ENCODE measurements around the gene FRMPD4. TPM values are rescaled to one million over a fixed set of nuclear protein-coding genes. Genes with fewer than 3 reads are reported as not detected.

Gene FRMPD4
- total RNA-seq, 3 donors from 2014 or later, result 0.06 to 3.4 (median 0.34) TPM

DNA sequence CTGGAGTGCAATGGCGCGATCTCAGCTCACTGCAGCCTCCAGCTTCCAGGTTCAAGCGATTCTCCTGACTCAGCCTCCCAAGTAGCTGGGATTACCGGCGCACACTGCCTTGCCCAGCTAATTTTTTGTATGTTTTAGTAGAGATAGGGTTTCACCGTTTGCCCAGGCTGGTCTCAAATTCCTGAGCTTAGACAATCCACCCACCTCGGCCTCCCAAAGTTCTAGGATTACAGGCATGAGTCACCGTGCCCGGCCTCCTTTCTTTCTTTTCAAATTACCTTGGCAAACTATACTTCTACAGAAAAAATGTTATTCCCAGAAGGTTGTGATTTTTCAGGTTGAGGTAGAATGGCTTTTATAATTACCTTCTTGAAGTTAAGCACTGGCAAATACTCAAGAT lies 331.0 kb downstream of the FRMPD4 start:
- Histone ChIP-seq H3K4me3 (no peak overlapping the region), H3K9me3 (no peaks in the 10 kb centered on the region), H3K36me3 (ENCODE audit: low read depth) (no peaks in the 10 kb centered on the region), H3K4me1 (ENCODE audit: low read depth) (no peaks in the 10 kb centered on the region)
- no peak for DNase-seq
- intact Hi-C loops (cut with DNase I, micrococcal nuclease), result no loop called here
- no peak for ATAC-seq
- TF ChIP-seq, protein P1, sequence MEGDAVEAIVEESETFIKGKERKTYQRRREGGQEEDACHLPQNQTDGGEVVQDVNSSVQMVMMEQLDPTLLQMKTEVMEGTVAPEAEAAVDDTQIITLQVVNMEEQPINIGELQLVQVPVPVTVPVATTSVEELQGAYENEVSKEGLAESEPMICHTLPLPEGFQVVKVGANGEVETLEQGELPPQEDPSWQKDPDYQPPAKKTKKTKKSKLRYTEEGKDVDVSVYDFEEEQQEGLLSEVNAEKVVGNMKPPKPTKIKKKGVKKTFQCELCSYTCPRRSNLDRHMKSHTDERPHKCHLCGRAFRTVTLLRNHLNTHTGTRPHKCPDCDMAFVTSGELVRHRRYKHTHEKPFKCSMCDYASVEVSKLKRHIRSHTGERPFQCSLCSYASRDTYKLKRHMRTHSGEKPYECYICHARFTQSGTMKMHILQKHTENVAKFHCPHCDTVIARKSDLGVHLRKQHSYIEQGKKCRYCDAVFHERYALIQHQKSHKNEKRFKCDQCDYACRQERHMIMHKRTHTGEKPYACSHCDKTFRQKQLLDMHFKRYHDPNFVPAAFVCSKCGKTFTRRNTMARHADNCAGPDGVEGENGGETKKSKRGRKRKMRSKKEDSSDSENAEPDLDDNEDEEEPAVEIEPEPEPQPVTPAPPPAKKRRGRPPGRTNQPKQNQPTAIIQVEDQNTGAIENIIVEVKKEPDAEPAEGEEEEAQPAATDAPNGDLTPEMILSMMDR (IDR thresholded peaks at IDR 0.05), result no peak

DNA sequence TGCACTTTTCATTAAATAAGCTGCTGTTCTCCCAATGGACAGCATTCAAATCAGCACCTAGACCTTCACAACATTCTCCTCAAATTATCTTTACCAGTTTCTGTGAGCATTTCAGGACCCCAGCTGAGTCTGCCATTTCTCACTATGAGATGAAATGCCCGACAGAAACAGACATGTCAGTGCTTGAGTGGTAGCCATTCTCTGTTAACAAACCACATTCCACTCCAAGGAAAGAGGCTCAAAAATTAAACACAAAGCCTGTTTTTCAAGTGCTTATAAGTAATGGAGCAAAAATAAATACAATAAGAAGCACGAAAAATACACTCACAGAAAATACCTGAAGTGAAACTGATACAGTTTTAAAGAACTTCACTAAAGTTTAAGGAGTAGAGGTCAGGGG lies 332.8 kb downstream of the FRMPD4 start:
- ATAC-seq, result no peak
- no peaks in the 10 kb centered on the region for H3K4me1 ChIP-seq (ENCODE audit: low read depth)
- TF ChIP-seq, protein P1 (IDR thresholded peaks at IDR 0.05), result no peak
- H3K9me3 ChIP-seq, result no peaks in the 10 kb centered on the region
- intact Hi-C loops (cut with DNase I, micrococcal nuclease), result no loop called here
- no peak overlapping the region for H3K4me3 ChIP-seq
- no peaks in the 10 kb centered on the region for H3K36me3 ChIP-seq (ENCODE audit: low read depth)
- DNase-seq, result no peak

DNA sequence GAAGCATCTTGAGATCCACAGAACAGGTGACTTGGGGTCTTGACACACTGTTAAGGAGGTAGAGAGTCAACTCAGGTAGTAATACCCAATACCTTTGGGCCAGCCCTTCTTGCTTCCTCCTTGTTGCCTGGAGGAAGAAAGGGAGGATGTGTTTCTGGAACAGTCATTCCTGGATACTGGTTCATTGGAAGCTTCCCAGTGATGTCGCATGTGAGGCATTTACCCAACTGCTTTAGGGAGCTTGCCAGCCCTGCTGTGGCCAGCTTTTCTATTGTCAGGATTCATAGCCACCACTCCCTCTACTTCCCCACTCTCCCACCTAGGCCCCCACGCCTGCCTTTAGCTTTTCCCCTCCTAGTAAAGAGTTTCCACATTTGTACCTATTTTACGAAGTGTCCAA lies 342.7 kb downstream of the FRMPD4 start:
- TF ChIP-seq, protein P1 (IDR thresholded peaks at IDR 0.05), result no peak
- ATAC-seq, result no peak
- intact Hi-C loops (cut with DNase I, micrococcal nuclease), result no loop called here
- Histone ChIP-seq H3K36me3 (ENCODE audit: low read depth) (no peaks in the 10 kb centered on the region), H3K4me3 (no peak overlapping the region), H3K4me1 (ENCODE audit: low read depth) (no peaks in the 10 kb centered on the region), H3K9me3 (no peaks in the 10 kb centered on the region)
- DNase-seq, result no peak

DNA sequence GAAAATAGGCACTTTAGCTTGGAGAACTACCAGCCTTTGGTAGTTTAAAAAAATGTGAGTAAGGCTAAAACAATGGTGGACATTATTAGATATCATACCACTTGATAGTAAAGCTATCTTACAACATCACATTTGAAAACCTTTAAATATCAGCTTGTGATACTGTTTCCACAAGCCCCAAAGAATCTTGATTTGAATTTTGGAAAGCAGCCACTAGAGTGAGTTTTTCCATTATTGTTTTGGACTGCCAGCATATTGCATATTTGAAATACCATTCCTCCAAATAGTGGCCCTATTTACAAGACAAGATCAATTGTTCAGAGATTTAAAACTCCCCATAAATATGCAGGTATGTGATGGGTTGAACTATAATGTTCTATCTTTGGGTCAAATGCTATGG lies 349.9 kb downstream of the FRMPD4 start:
- TF ChIP-seq, protein P1 (IDR thresholded peaks at IDR 0.05), result no peak
- Histone ChIP-seq H3K4me1 (ENCODE audit: low read depth) (no peaks in the 10 kb centered on the region), H3K9me3 (no peaks in the 10 kb centered on the region), H3K36me3 (ENCODE audit: low read depth) (no peaks in the 10 kb centered on the region), H3K4me3 (no peak overlapping the region)
- ATAC-seq (no peak), DNase-seq (no peak)
- intact Hi-C loops (cut with DNase I, micrococcal nuclease), result no loop called here

DNA sequence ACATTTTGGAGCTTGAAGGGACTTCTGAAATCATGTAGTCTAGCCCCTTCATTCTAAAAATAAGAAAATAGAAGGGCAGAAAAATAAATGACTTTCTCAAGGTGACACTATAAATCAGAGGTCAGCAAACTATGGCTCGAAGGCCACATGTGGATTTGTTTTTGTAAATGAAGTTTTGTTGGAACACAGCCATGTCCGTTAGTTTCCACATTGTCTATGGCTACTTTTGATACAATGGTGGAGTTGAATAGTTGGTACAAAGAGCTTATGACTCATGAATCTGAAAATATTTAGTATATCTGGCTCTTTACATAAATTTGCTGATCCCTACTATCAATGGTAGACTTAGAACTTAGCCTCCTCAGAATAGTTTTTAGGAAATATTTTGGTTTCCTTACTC lies 350.5 kb downstream of the FRMPD4 start:
- Histone ChIP-seq H3K9me3 (no peaks in the 10 kb centered on the region), H3K4me3 (no peak overlapping the region), H3K36me3 (ENCODE audit: low read depth) (no peaks in the 10 kb centered on the region), H3K4me1 (ENCODE audit: low read depth) (no peaks in the 10 kb centered on the region)
- TF ChIP-seq, protein P1 (IDR thresholded peaks at IDR 0.05), result no peak
- DNase-seq (no peak), ATAC-seq (no peak)
- intact Hi-C loops (cut with DNase I, micrococcal nuclease), result no loop called here

DNA sequence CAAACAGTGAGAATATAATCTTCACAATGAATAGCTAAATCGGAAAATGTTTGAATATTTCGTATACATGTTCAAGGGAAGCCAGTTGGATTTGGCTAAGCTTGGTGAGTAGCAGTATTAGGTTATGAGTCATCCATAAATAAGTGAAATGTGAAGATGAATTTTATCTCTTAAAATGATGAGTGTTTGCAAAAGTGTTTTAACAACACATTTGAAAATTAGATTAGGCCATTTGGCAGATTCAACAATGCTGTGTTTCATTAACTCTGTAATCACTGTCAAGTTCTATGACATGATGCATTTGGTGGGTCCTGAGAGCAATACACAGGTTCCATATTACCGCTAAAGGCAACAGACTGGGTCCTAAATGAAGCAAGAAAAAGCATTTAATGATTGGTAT lies 351.1 kb downstream of the FRMPD4 start:
- Histone ChIP-seq H3K4me3 (no peak overlapping the region), H3K4me1 (ENCODE audit: low read depth) (no peaks in the 10 kb centered on the region), H3K36me3 (ENCODE audit: low read depth) (no peaks in the 10 kb centered on the region), H3K9me3 (no peaks in the 10 kb centered on the region)
- TF ChIP-seq, protein P1 (IDR thresholded peaks at IDR 0.05), result no peak
- ATAC-seq (no peak), DNase-seq (no peak)
- intact Hi-C loops (cut with DNase I, micrococcal nuclease), result no loop called here
